GM23338 (cell line): Measurements from ENCODE around the gene ENOX2. TPM values are rescaled to one million over a fixed set of nuclear protein-coding genes. Genes with fewer than 3 reads are reported as not detected.

ENCODE experiments used
- ATAC-seq: fragments of 200-7000 bp; cut with Tn5 transposase; 3 replicates; pipeline ENCODE4 v1.9.1; 2020
- DNase-seq: peaks from one replicate; pipeline ENCODE4 v3.0.0-alpha.2; 2015; ENCODE audit warnings: low spot score
- H2AFZ ChIP-seq: fragments of 200-600 bp; sonication (generic); 2 replicates; pipeline ENCODE4 v1.8.0; 2016; ENCODE audit warnings: antibody characterized with exemption, mild to moderate bottlenecking, moderate library complexity
- H3F3A ChIP-seq: fragments of 200-600 bp; sonication (generic); replicated peaks from 2 replicates; pipeline ENCODE4 v1.8.0; 2017; ENCODE audit warnings: antibody characterized with exemption, mixed run types, low read depth
- H3K27ac ChIP-seq: fragments of 200-600 bp; sonication (generic); 2 replicates; pipeline ENCODE4 v1.6.1; 2016; ENCODE audit warnings: low read depth
- H3K27me3 ChIP-seq: fragments of 200-600 bp; sonication (generic); 2 replicates; pipeline ENCODE4 v1.8.0; 2016; ENCODE audit warnings: mild to moderate bottlenecking, mixed run types, moderate library complexity; ENCODE audit not compliant: insufficient read depth
- H3K36me3 ChIP-seq: fragments of 200-600 bp; sonication (generic); 2 replicates; pipeline ENCODE4 v1.8.0; 2016; ENCODE audit warnings: mild to moderate bottlenecking; ENCODE audit not compliant: insufficient read depth
- H3K4me1 ChIP-seq: fragments of 200-600 bp; sonication (generic); 2 replicates; pipeline ENCODE4 v1.8.0; 2016; ENCODE audit warnings: mild to moderate bottlenecking, moderate library complexity; ENCODE audit not compliant: insufficient read depth
- H3K4me2 ChIP-seq: fragments of 200-600 bp; sonication (generic); 2 replicates; pipeline ENCODE4 v1.7.1; 2017; ENCODE audit warnings: mixed run types
- H3K4me3 ChIP-seq: fragments of 200-600 bp; sonication (generic); 2 replicates; pipeline ENCODE4 v1.6.1; 2016; ENCODE audit warnings: mixed run types
- H3K79me2 ChIP-seq: fragments of 200-600 bp; sonication (generic); replicated peaks from 2 replicates; pipeline ENCODE4 v1.8.0; 2017; ENCODE audit warnings: mild to moderate bottlenecking; ENCODE audit not compliant: insufficient read depth
- H3K9me2 ChIP-seq: fragments of 200-600 bp; sonication (generic); 2 replicates; pipeline ENCODE4 v1.8.0; 2017; ENCODE audit not compliant: insufficient read depth
- H4K20me1 ChIP-seq: fragments of 200-600 bp; sonication (generic); replicated peaks from 2 replicates; pipeline ENCODE4 v1.8.0; 2017; ENCODE audit warnings: mild to moderate bottlenecking; ENCODE audit not compliant: insufficient read depth
- H3K27ac Mint-ChIP-seq: 2 replicates; pipeline ENCODE4 v1.8.0; 2020; ENCODE audit warnings: inconsistent platforms, mild to moderate bottlenecking, moderate library complexity, mixed read lengths
- H3K27me3 Mint-ChIP-seq: 3 replicates; pipeline ENCODE4 v1.8.0; 2022; ENCODE audit warnings: low read depth, mild to moderate bottlenecking, moderate library complexity, mixed read lengths, inconsistent platforms; ENCODE audit not compliant: insufficient read depth, poor library complexity
- H3K36me3 Mint-ChIP-seq: 3 replicates; pipeline ENCODE4 v1.8.0; 2021; ENCODE audit warnings: low read depth, mild to moderate bottlenecking, inconsistent platforms, moderate library complexity, mixed read lengths
- H3K4me1 Mint-ChIP-seq: 3 replicates; pipeline ENCODE4 v1.8.0; 2020; ENCODE audit warnings: mild to moderate bottlenecking, inconsistent platforms, mixed read lengths
- H3K4me3 Mint-ChIP-seq: 3 replicates; pipeline ENCODE4 v1.8.0; 2021; ENCODE audit warnings: moderate library complexity, mild to moderate bottlenecking, inconsistent platforms, mixed read lengths
- H3K9me3 Mint-ChIP-seq: 3 replicates; pipeline ENCODE4 v1.8.0; 2020; ENCODE audit warnings: moderate library complexity, mild to moderate bottlenecking, inconsistent platforms, mixed read lengths
- CREB1 ChIP-seq: fragments of 250-450 bp; sonication (Bioruptor Pico); IDR thresholded peaks from 2 replicates; pipeline ENCODE4 v1.5.0; 2020; ENCODE audit warnings: low read depth, mild to moderate bottlenecking, moderate library complexity
- CTCF ChIP-seq, 2 experiments: fragments of 200-600 bp in 1 of 2; sonication (generic) in 1 of 2; conservative IDR thresholded peaks; 2 replicates each; pipeline versions ENCODE4 v1.5.1 to v1.6.1; 2016 to 2017; ENCODE audit warnings: antibody characterized with exemption in 2 of 2, low read depth in 2 of 2, mild to moderate bottlenecking in 2 of 2, moderate library complexity in 1 of 2
- ETS1 ChIP-seq: IDR thresholded peaks from 2 replicates; pipeline ENCODE4 v1.6.1; 2016; ENCODE audit warnings: antibody characterized with exemption
- EZH2 ChIP-seq: fragments of 200-600 bp; sonication (generic); IDR thresholded peaks from one replicate; pipeline ENCODE4 v1.8.0; 2017; ENCODE audit warnings: antibody characterized with exemption, mild to moderate bottlenecking, low read depth; ENCODE audit not compliant: unreplicated experiment
- EZH2phosphoT487 ChIP-seq: fragments of 200-600 bp; sonication (generic); IDR thresholded peaks from one replicate; pipeline ENCODE4 v1.8.1; 2018; ENCODE audit warnings: antibody characterized with exemption; ENCODE audit not compliant: unreplicated experiment
- JUNB ChIP-seq: IDR thresholded peaks from one replicate; pipeline ENCODE4 v1.6.1; 2016; ENCODE audit warnings: antibody characterized with exemption; ENCODE audit not compliant: unreplicated experiment
- NANOG ChIP-seq: IDR thresholded peaks from 2 replicates; pipeline ENCODE4 v1.6.1; 2016; ENCODE audit warnings: antibody characterized with exemption, borderline replicate concordance
- POLR2AphosphoS5 ChIP-seq: IDR thresholded peaks from 2 replicates; pipeline ENCODE4 v1.6.1; 2016; ENCODE audit warnings: antibody characterized with exemption, low read depth
- REST ChIP-seq: IDR thresholded peaks from one replicate; pipeline ENCODE4 v1.6.1; 2018; ENCODE audit warnings: antibody characterized with exemption; ENCODE audit not compliant: unreplicated experiment
- STAT1 ChIP-seq: IDR thresholded peaks from one replicate; pipeline ENCODE4 v1.6.1; 2016; ENCODE audit warnings: antibody characterized with exemption; ENCODE audit not compliant: unreplicated experiment
- ZNF114 ChIP-seq: fragments of 250-450 bp; sonication (Bioruptor Pico); IDR thresholded peaks from 2 replicates; pipeline ENCODE4 v1.5.0; 2020; ENCODE audit warnings: mild to moderate bottlenecking, moderate library complexity
- ZNF331 ChIP-seq: fragments of 250-450 bp; sonication (Bioruptor Pico); IDR thresholded peaks from 2 replicates; pipeline ENCODE4 v1.5.0; 2020; ENCODE audit warnings: low read depth, mild to moderate bottlenecking, moderate library complexity
- ZNF462 ChIP-seq: fragments of 250-450 bp; sonication (Bioruptor Pico); IDR thresholded peaks from 2 replicates; pipeline ENCODE4 v1.5.0; 2020; ENCODE audit warnings: mild to moderate bottlenecking, moderate library complexity
- polyA plus RNA-seq: library from polyadenylated mRNA; unstranded; fragments of >200 nt; fragmentation: Nextera tagmentation; extraction: Ambion mirVana; gene quantifications from 2 replicates; pipeline ENCODE4 v1.2.1, GENCODE V29; 2016
- total RNA-seq: library from RNA; depleted of rRNA; stranded (reverse); fragments of >200 nt; shearing (Covaris generic); gene quantifications from 2 replicates; pipeline ENCODE4 v1.2.3, GENCODE V29; 2014

The ENOX2 gene
- total and polyA plus RNA-seq, 2 experiments from 2014 or later: 9.6 to 11.2 TPM

- H3K4me1 Mint-ChIP-seq: peaks cover 9% of the 10 kb centered on the region
- Histone ChIP-seq H3F3A (no peaks in the 10 kb centered on the region), H3K79me2 (no peaks in the 10 kb centered on the region), H3K4me2 (no peak overlapping the region), H3K9me2 (no peaks in the 10 kb centered on the region), H3K4me3 (no peak overlapping the region), H4K20me1 (no peaks in the 10 kb centered on the region), H2AFZ (no peak overlapping the region), H3K4me1 (0 out of 2 replicates have a peak, but pooled peaks cover 8% of the 10 kb centered on the region), H3K27me3 (no peaks in the 10 kb centered on the region), H3K27ac (no peak overlapping the region), H3K36me3 (no peaks in the 10 kb centered on the region)
- ATAC-seq (no peak), DNase-seq (no peak)
- no peak overlapping the region for H3K27ac Mint-ChIP-seq
- TF ChIP-seq NANOG: no peak
- no peak for TF ChIP-seq CREB1 (CRISPR knock-in tag)
- no peak for TF ChIP-seq ZNF114 (CRISPR knock-in tag)
- TF ChIP-seq CTCF (conservative IDR thresholded peaks at IDR 0.05; ENCODE audit: low read depth in 2 of 2): no peak
- no peak for TF ChIP-seq ETS1
- no peak for TF ChIP-seq JUNB
- no peak for TF ChIP-seq REST
- no peak for TF ChIP-seq ZNF462 (CRISPR knock-in tag)
- no peak for TF ChIP-seq POLR2AphosphoS5
- TF ChIP-seq STAT1: no peak
- no peak for TF ChIP-seq EZH2
- no peak for TF ChIP-seq ZNF331 (CRISPR knock-in tag)
- TF ChIP-seq EZH2phosphoT487: no peak
- no peaks in the 10 kb centered on the region for H3K9me3 Mint-ChIP-seq
- no peaks in the 10 kb centered on the region for H3K27me3 Mint-ChIP-seq
- H3K36me3 Mint-ChIP-seq: no peaks in the 10 kb centered on the region
- H3K4me3 Mint-ChIP-seq: no peak overlapping the region
Observed at GRCh38 chrX:130778773-130779172, 124.2 kb downstream of the ENOX2 start.
